ENCODE results near the gene IFITM1. TPM values are rescaled to one million over a fixed set of nuclear protein-coding genes. Genes with fewer than 3 reads are reported as not detected.

IFITM1 gene
- total RNA-seq, 4 donors from 2014 or later: 216 to 431 (median 256) TPM

GRCh38 chr11:272931-273198 is 41.0 kb upstream of the IFITM1 start:
- H3K4me3 ChIP-seq: no peak overlapping the region
- no peak for TF ChIP-seq EP300 (IDR thresholded peaks at IDR 0.05)
- TF ChIP-seq CTCF (IDR thresholded peaks at IDR 0.05): no peak
- TF ChIP-seq POLR2A (IDR thresholded peaks at IDR 0.05): no peak
- H3K27ac ChIP-seq: peak overlapping the region in 1 of 4 donors; percentile 40
- H3K4me1 ChIP-seq: peaks cover 0 to 16% (median 7%) of the 10 kb centered on the region in 4 donors
- no peaks in the 10 kb centered on the region for H3K36me3 ChIP-seq
- H3K27me3 ChIP-seq: peaks cover 0 to 3% of the 10 kb centered on the region in 2 donors
- H3K9me3 ChIP-seq: peaks cover 0 to 4% (median 0%) of the 10 kb centered on the region in 4 donors
- no peak for DNase-seq (ENCODE audit: low spot score in 2 of 2)
- WGBS, 2 donors: 64 to 73% methylated on average over 6 of the region's 6 CpGs

GRCh38 chr11:276219-276618 is 37.6 kb upstream of the IFITM1 start:
- TF ChIP-seq POLR2A (IDR thresholded peaks at IDR 0.05) (no peak), EP300 (IDR thresholded peaks at IDR 0.05) (no peak), CTCF (IDR thresholded peaks at IDR 0.05) (no peak)
- no peak for DNase-seq (ENCODE audit: low spot score in 2 of 2)
- no peak overlapping the region for H3K27ac ChIP-seq
- H3K9me3 ChIP-seq: peaks cover 0 to 4% (median 0%) of the 10 kb centered on the region in 4 donors
- peaks cover 0 to 35% of the 10 kb centered on the region in 2 donors for H3K27me3 ChIP-seq
- H3K36me3 ChIP-seq: no peaks in the 10 kb centered on the region
- H3K4me3 ChIP-seq: no peak overlapping the region
- H3K4me1 ChIP-seq: peaks cover 0 to 26% (median 21%) of the 10 kb centered on the region in 4 donors

GRCh38 chr11:278001-278951 is 35.6 kb upstream of the IFITM1 start, which contains the start of gene NLRP6:
NLRP6 (plus strand) TSS chr11:278407; CDS start chr11:278570, 163 bp downstream.
- peak in 1 of 2 donors; percentile 12 for DNase-seq (ENCODE audit: low spot score in 2 of 2)
- TF ChIP-seq EP300 (IDR thresholded peaks at IDR 0.05) (no peak), POLR2A (IDR thresholded peaks at IDR 0.05) (no peak), CTCF (IDR thresholded peaks at IDR 0.05) (no peak)
- no peaks in the 10 kb centered on the region for H3K36me3 ChIP-seq
- 69 to 82% methylated on average over 15 to 21 of the region's 21 CpGs for WGBS, 2 donors
- H3K27me3 ChIP-seq: peaks cover 4 to 54% of the 10 kb centered on the region in 2 donors
- peaks cover 0 to 4% (median 0%) of the 10 kb centered on the region in 4 donors for H3K9me3 ChIP-seq
- peak within 1 kb of the TSS in 1 of 4 donors; percentile 71 for H3K27ac ChIP-seq
- H3K4me3 ChIP-seq: peak within 1 kb of the TSS in 2 of 4 donors; percentile 37 to 62
- H3K4me1 ChIP-seq: peaks cover 0 to 30% (median 24%) of the 10 kb centered on the region in 4 donors

GRCh38 chr11:279040-279965 is 34.5 kb upstream of the IFITM1 start:
- TF ChIP-seq POLR2A (IDR thresholded peaks at IDR 0.05) (no peak), CTCF (IDR thresholded peaks at IDR 0.05) (no peak), EP300 (IDR thresholded peaks at IDR 0.05) (no peak)
- Histone ChIP-seq H3K27ac (peak overlapping the region in 2 of 4 donors; percentile 6 to 71), H3K27me3 (peaks cover 4 to 64% of the 10 kb centered on the region in 2 donors), H3K9me3 (peaks cover 0 to 4% (median 0%) of the 10 kb centered on the region in 4 donors), H3K4me3 (peak overlapping the region; percentile 3 to 62 (median 26)), H3K36me3 (no peaks in the 10 kb centered on the region), H3K4me1 (peaks cover 0 to 30% (median 24%) of the 10 kb centered on the region in 4 donors)
- peak in 1 of 2 donors; percentile 8 for DNase-seq (ENCODE audit: low spot score in 2 of 2)
- WGBS, 2 donors: 9 to 27% methylated on average over 25 to 34 of the region's 97 CpGs

Measured in tibial nerve (tissue), 4 donors.